ENCODE results near the gene GALNT6. TPM values are rescaled to one million over a fixed set of nuclear protein-coding genes. Genes with fewer than 3 reads are reported as not detected.

GALNT6 gene
- total and polyA plus RNA-seq, 2 of the 13 experiments (the other 11 are each of a cell fraction or from before 2014, with no cell fraction given) = 1.0 to 1.1 TPM

DNA sequence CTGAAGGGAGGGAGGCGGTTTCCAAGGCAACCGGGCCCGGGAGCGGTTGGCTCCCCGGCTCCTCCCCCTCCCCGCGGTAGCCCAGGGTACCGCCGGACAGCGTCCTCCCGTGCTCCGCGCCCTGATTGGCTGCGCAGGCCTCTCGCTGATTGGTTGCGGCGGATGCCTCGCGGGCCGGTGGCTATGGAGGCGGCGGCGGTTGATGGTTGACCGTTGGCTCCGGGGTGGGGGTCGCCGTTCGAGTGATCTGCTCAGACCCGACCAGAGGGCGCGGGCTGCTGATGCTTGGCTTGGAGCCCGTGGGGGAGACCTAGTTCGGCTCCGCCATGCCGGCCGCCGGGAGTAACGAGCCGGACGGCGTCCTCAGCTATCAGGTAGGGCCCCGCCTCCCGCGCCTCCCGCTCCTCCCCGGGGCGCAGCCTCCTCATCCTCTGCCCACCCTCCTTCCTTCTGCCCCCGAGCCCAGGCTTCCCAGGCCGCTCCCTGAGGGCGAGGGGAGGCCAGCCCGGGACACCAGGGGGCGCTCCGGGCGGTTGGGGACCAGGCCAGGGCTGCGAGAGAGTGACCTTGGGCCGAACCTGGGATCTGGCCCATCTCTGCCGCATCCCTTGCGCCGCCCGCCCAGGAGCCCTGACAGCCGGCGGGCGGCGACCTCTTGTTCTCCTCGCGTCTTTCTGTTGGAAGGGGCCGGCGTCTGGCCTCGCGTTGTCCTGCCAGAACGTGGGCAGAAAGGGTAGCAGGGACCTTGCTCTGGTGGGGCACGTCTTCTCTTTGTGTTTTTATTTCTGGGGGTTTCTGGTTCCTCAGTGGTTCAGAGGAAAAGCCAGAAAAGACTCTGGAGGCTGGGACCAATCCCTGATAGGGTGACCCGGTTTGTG, 33.7 kb upstream of the GALNT6 start, which contains the start of gene SLC4A8 (continued):
- TF ChIP-seq ZBED4 (CRISPR knock-in tag; IDR thresholded peaks at IDR 0.05; ENCODE audit: borderline replicate concordance) (peak; percentile 35; the same call in 1 of the 2 replicates), ZNF619 (CRISPR knock-in tag; IDR thresholded peaks at IDR 0.05) (no peak), ZNF121 (CRISPR knock-in tag; IDR thresholded peaks at IDR 0.05) (no peak), ZNF569 (CRISPR knock-in tag; IDR thresholded peaks at IDR 0.05; ENCODE audit: borderline replicate concordance) (no peak), ZSCAN22 (CRISPR knock-in tag; IDR thresholded peaks at IDR 0.05) (no peak), ZFP90 (CRISPR knock-in tag; IDR thresholded peaks at IDR 0.05; ENCODE audit: borderline replicate concordance) (peak; percentile 67), PHF8 (CRISPR knock-in tag; IDR thresholded peaks at IDR 0.05) (no peak), DR1 (CRISPR knock-in tag; IDR thresholded peaks at IDR 0.05) (no peak), ZNF572 (CRISPR knock-in tag; IDR thresholded peaks at IDR 0.05) (no peak), ZNF225 (CRISPR knock-in tag; IDR thresholded peaks at IDR 0.05) (no peak), HOXA7 (CRISPR knock-in tag; IDR thresholded peaks at IDR 0.05) (no peak), NFIC (IDR thresholded peaks at IDR 0.05; ENCODE audit: low read length) (no peak), BORCS8-MEF2B (CRISPR knock-in tag; IDR thresholded peaks at IDR 0.05) (no peak), RFXAP (CRISPR knock-in tag; IDR thresholded peaks at IDR 0.05; ENCODE audit: borderline replicate concordance) (0 out of 2 replicates have a peak, but pooled peaks have one; percentile 24), ISL2 (CRISPR knock-in tag; IDR thresholded peaks at IDR 0.05) (no peak), ZBTB42 (CRISPR knock-in tag; IDR thresholded peaks at IDR 0.05) (no peak), SMC3 (IDR thresholded peaks at IDR 0.05; ENCODE audit: low read length) (peak; percentile 23; the same call in 1 of the 2 replicates), FOXO1 (CRISPR knock-in tag; IDR thresholded peaks at IDR 0.05) (0 out of 2 replicates have a peak, but pooled peaks have one; percentile 15), HHEX (CRISPR knock-in tag; IDR thresholded peaks at IDR 0.05) (no peak)
- TF ChIP-seq, protein P1, sequence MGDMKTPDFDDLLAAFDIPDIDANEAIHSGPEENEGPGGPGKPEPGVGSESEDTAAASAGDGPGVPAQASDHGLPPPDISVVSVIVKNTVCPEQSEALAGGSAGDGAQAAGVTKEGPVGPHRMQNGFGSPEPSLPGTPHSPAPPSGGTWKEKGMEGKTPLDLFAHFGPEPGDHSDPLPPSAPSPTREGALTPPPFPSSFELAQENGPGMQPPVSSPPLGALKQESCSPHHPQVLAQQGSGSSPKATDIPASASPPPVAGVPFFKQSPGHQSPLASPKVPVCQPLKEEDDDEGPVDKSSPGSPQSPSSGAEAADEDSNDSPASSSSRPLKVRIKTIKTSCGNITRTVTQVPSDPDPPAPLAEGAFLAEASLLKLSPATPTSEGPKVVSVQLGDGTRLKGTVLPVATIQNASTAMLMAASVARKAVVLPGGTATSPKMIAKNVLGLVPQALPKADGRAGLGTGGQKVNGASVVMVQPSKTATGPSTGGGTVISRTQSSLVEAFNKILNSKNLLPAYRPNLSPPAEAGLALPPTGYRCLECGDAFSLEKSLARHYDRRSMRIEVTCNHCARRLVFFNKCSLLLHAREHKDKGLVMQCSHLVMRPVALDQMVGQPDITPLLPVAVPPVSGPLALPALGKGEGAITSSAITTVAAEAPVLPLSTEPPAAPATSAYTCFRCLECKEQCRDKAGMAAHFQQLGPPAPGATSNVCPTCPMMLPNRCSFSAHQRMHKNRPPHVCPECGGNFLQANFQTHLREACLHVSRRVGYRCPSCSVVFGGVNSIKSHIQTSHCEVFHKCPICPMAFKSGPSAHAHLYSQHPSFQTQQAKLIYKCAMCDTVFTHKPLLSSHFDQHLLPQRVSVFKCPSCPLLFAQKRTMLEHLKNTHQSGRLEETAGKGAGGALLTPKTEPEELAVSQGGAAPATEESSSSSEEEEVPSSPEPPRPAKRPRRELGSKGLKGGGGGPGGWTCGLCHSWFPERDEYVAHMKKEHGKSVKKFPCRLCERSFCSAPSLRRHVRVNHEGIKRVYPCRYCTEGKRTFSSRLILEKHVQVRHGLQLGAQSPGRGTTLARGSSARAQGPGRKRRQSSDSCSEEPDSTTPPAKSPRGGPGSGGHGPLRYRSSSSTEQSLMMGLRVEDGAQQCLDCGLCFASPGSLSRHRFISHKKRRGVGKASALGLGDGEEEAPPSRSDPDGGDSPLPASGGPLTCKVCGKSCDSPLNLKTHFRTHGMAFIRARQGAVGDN (CRISPR knock-in tag; IDR thresholded peaks at IDR 0.05) = peak; percentile 53
- TF ChIP-seq, protein P2, sequence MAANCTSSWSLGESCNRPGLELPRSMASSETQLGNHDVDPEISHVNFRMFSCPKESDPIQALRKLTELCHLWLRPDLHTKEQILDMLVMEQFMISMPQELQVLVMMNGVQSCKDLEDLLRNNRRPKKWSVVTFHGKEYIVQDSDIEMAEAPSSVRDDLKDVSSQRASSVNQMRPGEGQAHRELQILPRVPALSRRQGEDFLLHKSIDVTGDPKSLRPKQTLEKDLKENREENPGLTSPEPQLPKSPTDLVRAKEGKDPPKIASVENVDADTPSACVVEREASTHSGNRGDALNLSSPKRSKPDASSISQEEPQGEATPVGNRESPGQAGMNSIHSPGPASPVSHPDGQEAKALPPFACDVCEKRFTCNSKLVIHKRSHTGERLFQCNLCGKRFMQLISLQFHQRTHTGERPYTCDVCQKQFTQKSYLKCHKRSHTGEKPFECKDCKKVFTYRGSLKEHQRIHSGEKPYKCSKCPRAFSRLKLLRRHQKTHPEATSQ (CRISPR knock-in tag; IDR thresholded peaks at IDR 0.05; ENCODE audit: borderline replicate concordance) = no peak

Measured in HepG2 (cell line).